HepG2 (cell line): ENCODE results near the gene PPP1R13B. TPM values are rescaled to one million over a fixed set of nuclear protein-coding genes. Genes with fewer than 3 reads are reported as not detected.

Experiments used
- AHDC1 ChIP-seq: sonication (generic); formaldehyde crosslinking; IDR thresholded peaks from 2 replicates; pipeline ENCODE4 v1.5.1; 2020; ENCODE audit warnings: mild to moderate bottlenecking, missing genetic modification reagents, borderline replicate concordance
- FUBP1 ChIP-seq: sonication (generic); formaldehyde crosslinking; IDR thresholded peaks from 2 replicates; pipeline ENCODE4 v1.5.1; 2020; ENCODE audit warnings: missing genetic modification reagents, mild to moderate bottlenecking, borderline replicate concordance
- GFI1 ChIP-seq: sonication (generic); formaldehyde crosslinking; IDR thresholded peaks from 2 replicates; pipeline ENCODE4 v1.5.0; 2020; ENCODE audit warnings: missing genetic modification reagents, mild to moderate bottlenecking, borderline replicate concordance
- HNF1A ChIP-seq, 2 experiments: sonication (generic) in 1 of 2; formaldehyde crosslinking in 1 of 2; IDR thresholded peaks; 2 replicates each; pipeline versions ENCODE4 v1.4.0 to v1.6.1; 2016 to 2020; ENCODE audit warnings: borderline replicate concordance in 1 of 2, low read depth in 1 of 2, mild to moderate bottlenecking in 1 of 2, missing genetic modification reagents in 1 of 2
- ZFX ChIP-seq: sonication (generic); formaldehyde crosslinking; IDR thresholded peaks from 2 replicates; pipeline ENCODE4 v1.4.0; 2020; ENCODE audit warnings: mild to moderate bottlenecking, low read depth, missing genetic modification reagents, moderate library complexity
- ZKSCAN1 ChIP-seq: fragments of 150-350 bp; IDR thresholded peaks from 2 replicates; pipeline ENCODE4 v1.6.1; 2014; ENCODE audit warnings: low read length
- ZNF143 ChIP-seq: sonication (generic); formaldehyde crosslinking; IDR thresholded peaks from 2 replicates; pipeline ENCODE4 v1.4.0; 2020; ENCODE audit warnings: missing genetic modification reagents
- ZNF513 ChIP-seq: sonication (generic); formaldehyde crosslinking; conservative IDR thresholded peaks from 2 replicates; pipeline ENCODE4 v1.5.0; 2020; ENCODE audit warnings: missing genetic modification reagents
- ZNF691 ChIP-seq: sonication (generic); formaldehyde crosslinking; IDR thresholded peaks from 2 replicates; pipeline ENCODE4 v1.4.0; 2020; ENCODE audit warnings: missing genetic modification reagents, low read depth, mild to moderate bottlenecking, borderline replicate concordance
- ZNF883 ChIP-seq: sonication (generic); formaldehyde crosslinking; IDR thresholded peaks from 2 replicates; pipeline ENCODE4 v1.5.1; 2020; ENCODE audit warnings: mild to moderate bottlenecking, missing genetic modification reagents; ENCODE audit errors: not compliant biosample characterization
- polyA plus RNA-seq, 8 experiments: library from polyadenylated mRNA; depleted of rRNA in 3 of 8; stranded (reverse) in 7 of 8; unstranded in 1 of 8; fragments of >200 nt; fragmentation: Illumina TruSeq in 4 of 8; extraction: Trizol in 4 of 8; gene quantifications; 2 replicates each; pipeline versions ENCODE4 v1.2.1 to v1.2.3, GENCODE V29; 2011 to 2016; ENCODE audit warnings: low read depth in 4 of 8, missing spikeins in 1 of 8, mixed read lengths in 1 of 8; ENCODE audit not compliant: insufficient read depth in 1 of 8
- total RNA-seq, 5 experiments: library from RNA; depleted of rRNA; stranded (reverse); fragments of >200 nt; fragmentation: Illumina TruSeq; extraction: Trizol; gene quantifications; 2 replicates each; pipeline ENCODE4 v1.2.3, GENCODE V29; 2016; ENCODE audit warnings: low read depth in 1 of 5
- TF ChIP-seq, protein P1 (sequence below): sonication (generic); formaldehyde crosslinking; IDR thresholded peaks from 2 replicates; pipeline ENCODE4 v1.4.0; 2020; ENCODE audit warnings: missing genetic modification reagents

The PPP1R13B gene
- total and polyA plus RNA-seq, 2 of the 13 experiments (the other 11 are each of a cell fraction or from before 2014, with no cell fraction given): 4.6 to 9.4 TPM

DNA sequence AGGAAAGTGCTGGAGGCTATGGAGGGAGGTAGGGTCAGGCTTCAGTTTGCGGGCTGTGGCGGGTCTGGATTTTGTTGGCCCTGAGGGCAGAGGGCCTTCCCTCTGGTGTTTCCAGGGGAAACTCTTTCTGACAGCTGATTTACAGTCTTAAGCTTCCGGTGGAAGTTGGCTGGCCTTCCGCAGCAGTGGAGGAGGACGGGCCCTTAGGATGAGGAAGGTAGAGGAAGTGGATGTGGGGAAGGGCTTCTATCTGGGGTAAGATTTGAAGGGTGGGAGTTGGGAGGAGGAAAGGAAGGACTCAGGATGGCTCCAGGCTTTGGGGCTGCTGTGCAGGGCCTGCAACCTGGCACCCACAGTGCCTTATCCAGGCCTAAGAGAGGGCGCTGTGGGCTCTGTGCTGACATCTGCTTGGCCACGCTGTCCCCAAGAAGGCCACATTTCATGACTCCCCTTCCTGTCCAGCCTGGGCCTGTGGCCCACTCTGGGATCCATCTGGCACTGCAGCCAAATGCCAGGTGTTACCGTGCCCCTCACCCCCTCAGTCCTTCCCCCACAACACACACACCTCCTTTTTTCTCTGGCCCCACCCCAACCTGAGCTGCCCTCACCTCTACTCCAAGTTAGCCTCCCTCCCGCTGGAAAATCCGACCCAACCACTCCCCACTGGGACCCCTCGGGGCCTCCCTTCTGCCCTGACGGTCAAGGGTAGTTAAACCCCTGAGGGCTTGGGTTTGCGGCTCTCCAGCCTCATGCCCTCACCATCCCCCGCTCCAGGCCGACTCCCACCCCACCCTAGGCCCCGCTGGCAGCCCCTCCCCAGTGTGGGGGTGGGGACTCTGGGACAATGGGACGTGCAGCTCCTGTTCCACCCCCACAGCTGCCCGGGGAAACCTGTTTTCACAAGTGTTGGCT lies 7.7 kb upstream of the PPP1R13B start (continued):
- no peak for TF ChIP-seq HNF1A (IDR thresholded peaks at IDR 0.05; ENCODE audit: low read depth)
- TF ChIP-seq HNF1A (CRISPR knock-in tag; IDR thresholded peaks at IDR 0.05; ENCODE audit: borderline replicate concordance): no peak
- no peak for TF ChIP-seq ZKSCAN1
- TF ChIP-seq, protein P1, sequence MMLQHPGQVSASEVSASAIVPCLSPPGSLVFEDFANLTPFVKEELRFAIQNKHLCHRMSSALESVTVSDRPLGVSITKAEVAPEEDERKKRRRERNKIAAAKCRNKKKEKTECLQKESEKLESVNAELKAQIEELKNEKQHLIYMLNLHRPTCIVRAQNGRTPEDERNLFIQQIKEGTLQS (CRISPR knock-in tag): no peak
- TF ChIP-seq FUBP1 (CRISPR knock-in tag): no peak
- TF ChIP-seq ZNF883 (CRISPR knock-in tag): no peak
- no peak for TF ChIP-seq ZNF513 (CRISPR knock-in tag)
- TF ChIP-seq GFI1: no peak
- TF ChIP-seq AHDC1 (CRISPR knock-in tag): no peak
- TF ChIP-seq ZNF143 (CRISPR knock-in tag): no peak
- TF ChIP-seq ZFX: peak; percentile 95
- no peak for TF ChIP-seq ZNF691 (CRISPR knock-in tag)
